ENCODE measurements around the gene CFAP46. TPM values are rescaled to one million over a fixed set of nuclear protein-coding genes. Genes with fewer than 3 reads are reported as not detected.

The CFAP46 gene
- total RNA-seq, 1 donor from 2014 or later = 3.7 TPM

DNA sequence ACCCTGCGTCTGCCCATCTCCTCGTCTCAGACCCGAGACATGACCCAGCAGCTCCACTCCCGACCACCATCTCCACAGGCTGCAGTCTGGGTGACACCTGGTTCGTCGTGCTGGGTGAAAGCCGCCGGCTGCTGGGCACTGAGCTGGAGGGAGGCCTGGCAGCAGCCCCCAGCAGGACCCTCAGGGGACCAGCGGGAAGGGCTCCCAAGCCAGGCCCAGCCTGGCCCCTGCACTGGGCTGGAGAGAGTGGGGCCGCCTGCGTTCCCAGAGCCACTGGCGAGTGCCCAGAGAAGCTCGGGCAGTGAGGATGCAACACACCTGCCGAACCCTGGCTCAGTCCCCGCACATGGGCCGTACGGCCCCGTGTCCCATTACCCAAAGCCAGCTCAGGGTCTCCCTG lies 21.3 kb downstream of the CFAP46 start:
- no peak overlapping the region for H3K27ac Mint-ChIP-seq
- no peak for ATAC-seq (ENCODE audit: low read depth)
- no peaks in the 10 kb centered on the region for H3K36me3 Mint-ChIP-seq (ENCODE audit: low read depth)
- TF ChIP-seq, protein P1, sequence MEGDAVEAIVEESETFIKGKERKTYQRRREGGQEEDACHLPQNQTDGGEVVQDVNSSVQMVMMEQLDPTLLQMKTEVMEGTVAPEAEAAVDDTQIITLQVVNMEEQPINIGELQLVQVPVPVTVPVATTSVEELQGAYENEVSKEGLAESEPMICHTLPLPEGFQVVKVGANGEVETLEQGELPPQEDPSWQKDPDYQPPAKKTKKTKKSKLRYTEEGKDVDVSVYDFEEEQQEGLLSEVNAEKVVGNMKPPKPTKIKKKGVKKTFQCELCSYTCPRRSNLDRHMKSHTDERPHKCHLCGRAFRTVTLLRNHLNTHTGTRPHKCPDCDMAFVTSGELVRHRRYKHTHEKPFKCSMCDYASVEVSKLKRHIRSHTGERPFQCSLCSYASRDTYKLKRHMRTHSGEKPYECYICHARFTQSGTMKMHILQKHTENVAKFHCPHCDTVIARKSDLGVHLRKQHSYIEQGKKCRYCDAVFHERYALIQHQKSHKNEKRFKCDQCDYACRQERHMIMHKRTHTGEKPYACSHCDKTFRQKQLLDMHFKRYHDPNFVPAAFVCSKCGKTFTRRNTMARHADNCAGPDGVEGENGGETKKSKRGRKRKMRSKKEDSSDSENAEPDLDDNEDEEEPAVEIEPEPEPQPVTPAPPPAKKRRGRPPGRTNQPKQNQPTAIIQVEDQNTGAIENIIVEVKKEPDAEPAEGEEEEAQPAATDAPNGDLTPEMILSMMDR (IDR thresholded peaks at IDR 0.05) = no peak
- H3K4me3 Mint-ChIP-seq = no peak overlapping the region
- CTCF ChIA-PET = no interaction called here
- H3K27me3 Mint-ChIP-seq = peaks cover 8% of the 10 kb centered on the region
- POLR2A ChIA-PET = no interaction called here
- DNase-seq = no peak
- peaks cover 10% of the 10 kb centered on the region for H3K4me1 Mint-ChIP-seq
- intact Hi-C loops (cut with micrococcal nuclease) = no loop called here
- H3K9me3 Mint-ChIP-seq = no peaks in the 10 kb centered on the region

DNA sequence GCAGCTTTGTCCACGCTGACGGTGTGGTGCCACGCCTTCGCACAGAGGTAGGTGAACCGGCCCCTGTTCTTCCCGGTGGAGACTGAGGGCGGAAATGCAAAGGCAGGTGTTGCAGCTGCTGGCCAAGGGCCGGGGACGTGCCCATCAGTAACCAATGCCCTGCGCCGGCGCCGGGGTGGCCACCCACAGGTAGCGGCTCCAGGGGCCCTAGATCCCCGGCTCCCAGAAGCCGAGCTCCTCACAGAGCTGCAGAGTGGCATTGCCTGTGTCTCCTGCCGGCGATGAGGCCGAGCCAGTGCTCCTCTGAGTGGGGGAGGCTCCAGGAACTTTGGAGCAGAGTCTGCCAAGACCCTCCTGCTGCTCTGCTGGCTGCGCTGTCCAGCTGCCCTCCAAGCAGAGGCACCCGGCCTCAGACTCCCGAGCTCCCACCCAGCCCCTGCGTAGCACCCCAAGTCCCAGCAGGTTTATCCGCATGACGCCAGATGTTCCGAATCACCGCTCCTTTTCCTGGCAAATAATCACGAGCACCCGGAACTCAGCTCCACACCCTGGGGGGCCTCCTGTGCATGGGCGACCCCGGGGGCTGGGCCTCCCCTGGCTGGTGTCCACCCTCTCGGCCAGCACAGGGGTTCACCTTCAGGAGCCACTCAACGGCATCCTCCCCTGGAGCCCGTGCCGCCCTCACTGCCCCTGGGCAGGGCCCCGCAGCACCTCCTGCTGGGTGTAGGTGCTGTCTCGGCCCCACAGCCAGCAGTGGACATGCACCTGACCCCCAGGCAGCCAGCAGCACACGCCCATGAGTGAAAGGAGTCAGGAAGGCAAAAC lies 22.1 kb downstream of the CFAP46 start:
- H3K36me3 Mint-ChIP-seq (ENCODE audit: low read depth) = no peaks in the 10 kb centered on the region
- peaks cover 10% of the 10 kb centered on the region for H3K27me3 Mint-ChIP-seq
- TF ChIP-seq, protein P1 (IDR thresholded peaks at IDR 0.05) = no peak
- H3K4me1 Mint-ChIP-seq = peaks cover 16% of the 10 kb centered on the region
- ChIA-PET CTCF (no interaction called here), POLR2A (interaction anchor here (0.6 kb wide), 1 partner anchor 344 kb away, joined by 7 read pairs; no protein-coding TSS in a partner anchor)
- intact Hi-C loops (cut with micrococcal nuclease) = no loop called here
- DNase-seq = no peak
- ATAC-seq (ENCODE audit: low read depth) = no peak
- H3K27ac Mint-ChIP-seq = no peak overlapping the region
- no peak overlapping the region for H3K4me3 Mint-ChIP-seq
- no peaks in the 10 kb centered on the region for H3K9me3 Mint-ChIP-seq

DNA sequence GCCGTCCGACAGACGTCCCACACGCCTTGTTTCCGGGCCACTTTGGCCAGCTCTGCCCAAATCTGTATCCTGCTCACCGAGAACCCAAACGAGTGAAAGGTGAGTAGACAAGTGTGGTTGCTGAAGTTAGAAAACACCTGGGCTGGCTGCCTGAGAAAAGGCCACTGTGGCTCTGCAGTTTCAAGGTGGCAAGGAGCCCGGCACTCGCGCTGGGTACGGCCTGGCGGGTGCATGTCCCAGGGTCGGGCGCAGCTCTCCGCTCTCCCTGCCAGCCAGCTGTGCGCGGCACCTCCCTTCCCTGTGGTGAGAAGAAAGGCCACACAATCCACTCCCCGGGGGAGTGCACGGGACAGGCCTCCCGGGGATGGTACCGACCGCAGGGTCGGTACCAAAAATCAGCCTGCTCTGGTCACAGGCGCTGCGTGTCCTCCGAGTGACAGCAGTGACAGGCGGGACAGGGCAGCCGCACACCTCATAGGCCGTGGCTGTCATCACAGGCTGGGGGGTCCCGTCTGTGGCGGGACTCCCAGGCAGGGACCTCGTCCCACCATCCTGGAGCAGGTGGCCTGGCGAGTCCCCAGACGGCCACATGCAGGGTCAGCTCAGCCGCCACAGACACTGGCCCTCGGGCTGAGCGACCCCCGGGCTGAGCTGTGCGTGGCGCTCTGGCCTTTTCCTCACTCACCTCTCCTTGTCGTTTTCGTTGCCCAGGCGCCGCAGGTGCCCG lies 22.8 kb downstream of the CFAP46 start:
- TF ChIP-seq, protein P1 (IDR thresholded peaks at IDR 0.05) = no peak
- H3K27ac Mint-ChIP-seq = no peak overlapping the region
- DNase-seq (no peak), ATAC-seq (ENCODE audit: low read depth) (no peak)
- no peaks in the 10 kb centered on the region for H3K9me3 Mint-ChIP-seq
- no peak overlapping the region for H3K4me3 Mint-ChIP-seq
- intact Hi-C loops (cut with micrococcal nuclease) = no loop called here
- H3K4me1 Mint-ChIP-seq = peaks cover 23% of the 10 kb centered on the region
- peaks cover 12% of the 10 kb centered on the region for H3K27me3 Mint-ChIP-seq
- ChIA-PET POLR2A (interaction anchor here (0.6 kb wide), 1 partner anchor 345 kb away, joined by 7 read pairs; no protein-coding TSS in a partner anchor), CTCF (no interaction called here)
- H3K36me3 Mint-ChIP-seq (ENCODE audit: low read depth) = no peaks in the 10 kb centered on the region

DNA sequence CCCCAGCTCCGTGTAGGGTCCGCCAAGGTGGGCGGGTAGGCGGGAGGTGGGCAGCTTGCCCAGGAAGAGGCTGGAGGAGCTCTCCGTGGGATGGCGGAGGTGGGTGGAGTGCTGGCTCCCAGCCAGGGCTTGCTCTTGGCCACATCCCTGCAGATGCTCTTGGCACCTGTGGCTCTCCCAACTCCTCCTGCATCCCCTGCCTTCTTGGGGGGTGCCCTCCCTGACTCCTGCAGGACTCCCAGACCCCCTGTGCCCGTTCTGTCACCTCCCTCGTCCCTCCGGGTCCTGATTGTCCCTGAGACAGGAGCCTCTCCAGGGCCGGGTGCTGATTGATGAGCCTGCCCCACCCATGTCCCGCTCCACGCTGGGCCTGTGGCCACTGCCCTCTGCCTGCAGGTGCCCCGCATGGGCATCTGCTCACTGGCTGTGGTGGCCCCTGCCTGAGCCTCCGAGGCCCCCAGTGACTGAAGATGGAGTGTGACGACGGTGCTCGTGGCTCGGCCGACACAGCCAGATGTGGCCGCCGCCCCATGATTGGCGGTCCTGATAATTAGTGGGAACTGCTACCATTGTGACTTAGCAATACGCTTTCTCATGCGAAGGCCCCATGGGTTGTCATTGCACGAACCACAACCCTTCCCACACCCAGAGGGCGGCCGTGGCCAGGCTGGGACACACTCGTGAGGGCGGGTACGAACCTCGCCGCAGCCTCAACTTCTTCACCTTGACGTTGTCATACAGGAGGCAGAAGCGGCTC lies 23.6 kb downstream of the CFAP46 start:
- Mint-ChIP-seq H3K36me3 (ENCODE audit: low read depth) (no peaks in the 10 kb centered on the region), H3K4me1 (peaks cover 23% of the 10 kb centered on the region), H3K27me3 (peaks cover 12% of the 10 kb centered on the region), H3K9me3 (no peaks in the 10 kb centered on the region), H3K4me3 (no peak overlapping the region), H3K27ac (no peak overlapping the region)
- TF ChIP-seq, protein P1 (IDR thresholded peaks at IDR 0.05) = no peak
- DNase-seq = no peak
- ChIA-PET POLR2A (no interaction called here), CTCF (no interaction called here)
- no peak for ATAC-seq (ENCODE audit: low read depth)
- intact Hi-C loops (cut with micrococcal nuclease) = no loop called here

DNA sequence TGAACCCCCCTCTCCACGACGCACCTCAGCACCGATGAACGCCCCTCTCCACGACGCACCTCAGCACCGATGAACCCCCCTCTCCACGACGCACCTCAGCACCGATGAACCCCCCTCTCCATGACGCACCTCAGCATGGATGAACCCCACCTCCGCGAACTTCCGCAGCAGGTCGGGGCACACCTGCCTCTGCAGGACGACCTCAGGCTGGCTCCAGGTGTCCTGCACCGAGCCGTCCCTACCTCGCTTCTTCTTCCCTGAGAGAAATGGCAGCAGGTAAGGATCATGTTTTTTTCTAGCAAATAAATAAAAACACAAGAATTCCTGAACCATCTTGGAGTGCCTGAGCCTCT lies 24.1 kb downstream of the CFAP46 start:
- TF ChIP-seq, protein P1 (IDR thresholded peaks at IDR 0.05) = no peak
- no peak overlapping the region for H3K4me3 Mint-ChIP-seq
- ChIA-PET CTCF (no interaction called here), POLR2A (no interaction called here)
- no peaks in the 10 kb centered on the region for H3K9me3 Mint-ChIP-seq
- no peaks in the 10 kb centered on the region for H3K36me3 Mint-ChIP-seq (ENCODE audit: low read depth)
- H3K27me3 Mint-ChIP-seq = peaks cover 9% of the 10 kb centered on the region
- no peak overlapping the region for H3K27ac Mint-ChIP-seq
- ATAC-seq (ENCODE audit: low read depth) (no peak), DNase-seq (no peak)
- H3K4me1 Mint-ChIP-seq = peaks cover 23% of the 10 kb centered on the region
- intact Hi-C loops (cut with micrococcal nuclease) = no loop called here
